AG04450 (cell line): ENCODE results near the gene SLC25A48. TPM values are rescaled to one million over a fixed set of nuclear protein-coding genes. Genes with fewer than 3 reads are reported as not detected.

Experiments
- CTCF ChIA-PET: fragments of 300-600, 350-600 bp; formaldehyde crosslinking; extraction: SDS; loops from one replicate; lab custom pipeline; 2022; ENCODE audit warnings: antibody characterized with exemption, inconsistent platforms; lab: Charles Lee
- POLR2A ChIA-PET: fragments of 350-600 bp; formaldehyde crosslinking; extraction: SDS; loops from one replicate; lab custom pipeline; 2021; ENCODE audit warnings: antibody characterized with exemption, inconsistent platforms; lab: Yijun Ruan, JAX
- DNase-seq: peaks from one replicate; pipeline ENCODE4 v3.0.0-alpha.2; 2011; ENCODE audit warnings: low read depth, low spot score
- H3K27ac ChIP-seq: one replicate; pipeline ENCODE4 v1.5.1; 2012; ENCODE audit warnings: low read depth, low read length, control low read depth
- H3K27me3 ChIP-seq: one replicate; pipeline ENCODE4 v1.6.0; 2012; ENCODE audit warnings: low read length; ENCODE audit not compliant: control insufficient read depth, insufficient read depth
- H3K4me3 ChIP-seq: 2 replicates; pipeline ENCODE4 v1.5.1; 2011; ENCODE audit warnings: mild to moderate bottlenecking, low read depth, low read length, control low read depth
- H3K9me3 ChIP-seq: 2 replicates; pipeline ENCODE4 v1.5.1; 2012; ENCODE audit warnings: low read length; ENCODE audit not compliant: control insufficient read depth, insufficient read depth
- polyA plus RNA-seq: library from polyadenylated mRNA; depleted of rRNA; stranded (reverse); fragments of >200 nt; gene quantifications from 2 replicates; pipeline ENCODE4 v1.2.3, GENCODE V29; 2011
- TF ChIP-seq, protein P1 (sequence below): IDR thresholded peaks from 2 replicates; pipeline ENCODE4 v1.5.1; 2011; ENCODE audit warnings: low read depth, low read length, control low read depth, inconsistent platforms

The SLC25A48 gene
- polyA plus RNA-seq, 1 experiment: not detected

DNA sequence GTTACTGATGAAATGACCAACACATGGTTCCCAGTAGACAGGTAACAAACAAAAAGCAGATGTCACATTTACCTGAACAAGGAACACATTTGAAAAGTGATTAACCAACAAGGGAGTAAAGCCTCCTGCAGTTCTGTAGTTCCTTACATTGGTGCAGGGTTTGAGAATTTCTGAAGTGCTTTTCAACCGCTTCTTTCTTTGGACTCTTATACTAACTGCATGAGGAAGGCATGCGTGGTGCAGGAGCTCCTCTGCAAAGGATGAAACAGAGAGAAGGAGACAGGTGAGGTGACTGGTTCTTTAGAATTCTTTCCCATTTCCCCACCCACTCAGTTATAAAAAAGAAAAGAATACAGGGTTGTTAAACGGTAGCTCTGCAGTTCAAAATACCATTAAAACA lies 65.8 kb downstream of the SLC25A48 start:
- H3K27me3 ChIP-seq: peaks cover 23% of the 10 kb centered on the region
- CTCF ChIA-PET: interaction anchor here (0.7 to 2.5 kb wide), 4 partner anchors 9 to 311 kb away, joined by 4 to 8 read pairs (median 4); no protein-coding TSS in a partner anchor
- TF ChIP-seq, protein P1, sequence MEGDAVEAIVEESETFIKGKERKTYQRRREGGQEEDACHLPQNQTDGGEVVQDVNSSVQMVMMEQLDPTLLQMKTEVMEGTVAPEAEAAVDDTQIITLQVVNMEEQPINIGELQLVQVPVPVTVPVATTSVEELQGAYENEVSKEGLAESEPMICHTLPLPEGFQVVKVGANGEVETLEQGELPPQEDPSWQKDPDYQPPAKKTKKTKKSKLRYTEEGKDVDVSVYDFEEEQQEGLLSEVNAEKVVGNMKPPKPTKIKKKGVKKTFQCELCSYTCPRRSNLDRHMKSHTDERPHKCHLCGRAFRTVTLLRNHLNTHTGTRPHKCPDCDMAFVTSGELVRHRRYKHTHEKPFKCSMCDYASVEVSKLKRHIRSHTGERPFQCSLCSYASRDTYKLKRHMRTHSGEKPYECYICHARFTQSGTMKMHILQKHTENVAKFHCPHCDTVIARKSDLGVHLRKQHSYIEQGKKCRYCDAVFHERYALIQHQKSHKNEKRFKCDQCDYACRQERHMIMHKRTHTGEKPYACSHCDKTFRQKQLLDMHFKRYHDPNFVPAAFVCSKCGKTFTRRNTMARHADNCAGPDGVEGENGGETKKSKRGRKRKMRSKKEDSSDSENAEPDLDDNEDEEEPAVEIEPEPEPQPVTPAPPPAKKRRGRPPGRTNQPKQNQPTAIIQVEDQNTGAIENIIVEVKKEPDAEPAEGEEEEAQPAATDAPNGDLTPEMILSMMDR: no peak

DNA sequence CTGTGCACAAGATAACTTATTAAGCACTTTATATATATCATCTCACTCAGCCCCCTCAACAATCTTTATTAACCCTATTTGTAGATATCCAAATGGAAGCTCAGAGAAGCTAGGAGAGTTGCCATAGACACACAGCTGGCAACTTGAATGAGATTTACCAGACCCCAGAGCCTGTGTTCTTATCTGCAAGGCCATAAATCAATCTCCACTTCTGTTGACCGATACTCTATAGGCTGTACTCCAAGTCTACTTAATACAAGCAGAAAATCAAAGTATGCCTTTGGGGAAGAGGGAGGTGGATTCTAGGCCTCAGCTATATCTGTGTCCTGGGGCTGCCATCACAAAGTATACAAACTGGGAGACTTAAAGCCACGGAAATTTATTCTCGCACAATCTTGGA lies 67.2 kb downstream of the SLC25A48 start:
- ChIA-PET CTCF (no interaction called here), POLR2A (no interaction called here)
- H3K9me3 ChIP-seq: no peaks in the 10 kb centered on the region
- H3K4me3 ChIP-seq: no peak overlapping the region
- H3K27ac ChIP-seq: no peak overlapping the region
- no peak for DNase-seq
- TF ChIP-seq, protein P1: no peak
- peaks cover 19% of the 10 kb centered on the region for H3K27me3 ChIP-seq

More for the DNA sequence above, 65.8 kb downstream of the SLC25A48 start:
- H3K4me3 ChIP-seq: no peak overlapping the region
- no peak for DNase-seq
- no peak overlapping the region for H3K27ac ChIP-seq
- POLR2A ChIA-PET: no interaction called here
- H3K9me3 ChIP-seq: no peaks in the 10 kb centered on the region

DNA sequence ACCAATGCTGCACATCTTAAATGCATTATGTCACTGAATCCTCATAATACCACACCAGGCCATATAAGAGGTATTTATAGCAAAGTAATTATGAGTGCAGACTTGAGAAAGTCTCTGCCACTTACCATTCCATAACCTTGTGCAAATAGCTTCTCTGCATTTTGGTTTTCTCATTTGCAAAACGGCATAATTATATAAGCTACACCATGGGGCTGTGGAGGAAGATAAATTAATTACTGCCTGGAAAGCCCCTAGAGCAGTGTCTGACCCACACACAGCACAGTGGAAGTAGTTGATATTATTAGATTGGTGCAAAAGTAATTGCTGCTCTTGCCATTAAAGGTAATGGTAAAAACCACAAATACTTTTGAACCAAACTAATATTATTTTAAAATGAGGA lies 70.7 kb downstream of the SLC25A48 start:
- ChIA-PET POLR2A (no interaction called here), CTCF (interaction anchor here (0.8 to 1.4 kb wide), 3 partner anchors 13 to 339 kb away, joined by 3 read pairs; no protein-coding TSS in a partner anchor)
- TF ChIP-seq, protein P1: no peak
- no peak overlapping the region for H3K27ac ChIP-seq
- H3K9me3 ChIP-seq: no peaks in the 10 kb centered on the region
- no peak for DNase-seq
- no peak overlapping the region for H3K4me3 ChIP-seq
- peaks cover 16% of the 10 kb centered on the region for H3K27me3 ChIP-seq

DNA sequence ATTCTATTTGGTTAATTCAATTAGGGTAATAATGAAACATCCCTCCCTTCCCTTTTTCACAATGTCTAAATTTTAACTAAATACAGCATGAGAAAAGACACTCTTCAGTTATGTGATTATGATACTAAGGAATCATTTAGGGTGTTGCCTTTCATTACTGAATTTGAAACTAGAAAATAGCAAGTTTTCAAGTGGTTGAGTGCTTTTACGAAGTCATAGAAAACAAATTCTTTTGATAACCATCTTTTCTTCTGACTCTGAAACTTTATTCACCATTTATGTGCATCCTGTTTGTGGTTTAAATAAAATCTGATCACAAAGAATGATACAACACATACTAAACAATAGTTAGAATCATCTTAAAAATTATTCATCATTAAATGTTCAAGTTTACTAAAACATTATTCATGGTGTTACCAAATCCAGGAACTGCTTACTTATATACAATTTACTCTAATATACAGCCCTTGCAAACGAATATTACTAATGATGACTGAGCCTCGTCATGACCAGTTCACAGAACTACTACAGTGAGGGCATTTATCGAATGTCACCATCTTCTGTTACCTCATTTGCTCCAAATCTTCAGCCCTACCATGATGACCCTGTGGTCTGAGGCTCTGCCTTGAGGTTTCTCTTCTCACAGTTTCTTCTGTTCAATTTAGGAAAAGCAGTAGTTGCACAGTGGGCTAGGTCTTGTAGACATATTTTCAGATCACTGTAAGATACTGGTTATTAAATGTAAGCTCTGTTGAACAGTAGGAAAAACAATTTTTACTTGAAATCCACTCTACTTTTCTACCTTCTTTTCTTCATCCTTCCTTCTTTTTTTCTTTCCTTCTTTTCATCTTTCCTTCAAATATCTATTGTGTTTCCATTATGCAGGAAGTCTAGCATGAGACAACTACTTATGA lies 79.5 kb downstream of the SLC25A48 start:
- DNase-seq: no peak
- POLR2A ChIA-PET: no interaction called here
- peaks cover 19% of the 10 kb centered on the region for H3K27me3 ChIP-seq

More for the DNA sequence above, 79.5 kb downstream of the SLC25A48 start:
- no peak overlapping the region for H3K27ac ChIP-seq
- TF ChIP-seq, protein P1: no peak
- H3K4me3 ChIP-seq: no peak overlapping the region
- H3K9me3 ChIP-seq: no peaks in the 10 kb centered on the region
- CTCF ChIA-PET: interaction anchor here (1.6 kb wide), 1 partner anchor 23 kb away, joined by 6 read pairs; no protein-coding TSS in a partner anchor
